Adrenal gland (tissue), 5 donors: ENCODE results near the gene BSND.

Experiments used
- POLR2A ChIP-seq, 2 donors: fragments of 450-650 bp; IDR thresholded peaks; one replicate each; pipeline ENCODE4 v1.6.1; 2017; ENCODE audit warnings: antibody characterized with exemption in 2 of 2, mild to moderate bottlenecking in 2 of 2, moderate library complexity in 1 of 2
- TF ChIP-seq, protein P1 (sequence below), 6 experiments: fragments of 450-650 bp in 4 of 6; fragments of 200-600 bp in 2 of 6; sonication (generic) in 1 of 6; IDR thresholded peaks; 1 replicate in 5 of 6; 2 replicates in 1 of 6; pipeline versions ENCODE4 v1.5.1 to v1.8.0; 2016 to 2021; ENCODE audit warnings: antibody characterized with exemption in 6 of 6, mild to moderate bottlenecking in 2 of 6, moderate library complexity in 1 of 6
- donor health status: DM: no; HTN: no; CAD: no.

DNA sequence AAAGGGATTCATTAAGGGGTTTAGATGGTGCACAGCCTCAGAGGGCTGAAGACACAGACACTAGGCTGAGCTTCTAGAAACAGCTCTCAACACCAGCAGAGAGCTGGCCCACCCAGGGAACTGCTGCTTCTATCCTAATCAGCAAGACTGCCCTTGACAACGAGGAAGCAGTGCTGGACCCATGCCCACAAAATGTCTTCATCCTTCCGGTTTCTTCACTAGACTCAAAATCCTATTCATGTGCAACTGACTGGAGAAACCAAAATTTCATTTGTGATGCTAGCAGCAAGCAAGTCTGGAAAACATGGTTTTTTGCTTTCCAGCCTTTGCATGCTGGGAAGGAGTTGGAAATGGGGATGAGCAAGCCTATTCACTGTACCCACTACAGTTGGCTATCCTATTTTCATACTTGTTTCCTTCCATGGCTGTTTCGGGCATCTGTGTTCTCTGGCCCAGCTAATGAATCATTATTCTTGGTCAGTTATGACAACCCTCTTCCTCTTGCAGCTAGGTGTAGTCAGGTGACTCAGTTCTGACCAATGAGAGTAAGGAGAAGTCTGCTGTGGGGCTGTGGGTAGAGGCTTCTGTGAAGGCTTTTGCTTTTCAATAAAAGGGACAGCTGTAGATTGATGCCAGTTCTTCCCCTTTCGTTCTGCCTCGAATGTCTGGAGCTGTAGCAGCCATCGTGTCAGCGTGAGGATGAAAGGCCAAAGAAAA, 33.0 kb upstream of the BSND start:
- TF ChIP-seq, protein P1, sequence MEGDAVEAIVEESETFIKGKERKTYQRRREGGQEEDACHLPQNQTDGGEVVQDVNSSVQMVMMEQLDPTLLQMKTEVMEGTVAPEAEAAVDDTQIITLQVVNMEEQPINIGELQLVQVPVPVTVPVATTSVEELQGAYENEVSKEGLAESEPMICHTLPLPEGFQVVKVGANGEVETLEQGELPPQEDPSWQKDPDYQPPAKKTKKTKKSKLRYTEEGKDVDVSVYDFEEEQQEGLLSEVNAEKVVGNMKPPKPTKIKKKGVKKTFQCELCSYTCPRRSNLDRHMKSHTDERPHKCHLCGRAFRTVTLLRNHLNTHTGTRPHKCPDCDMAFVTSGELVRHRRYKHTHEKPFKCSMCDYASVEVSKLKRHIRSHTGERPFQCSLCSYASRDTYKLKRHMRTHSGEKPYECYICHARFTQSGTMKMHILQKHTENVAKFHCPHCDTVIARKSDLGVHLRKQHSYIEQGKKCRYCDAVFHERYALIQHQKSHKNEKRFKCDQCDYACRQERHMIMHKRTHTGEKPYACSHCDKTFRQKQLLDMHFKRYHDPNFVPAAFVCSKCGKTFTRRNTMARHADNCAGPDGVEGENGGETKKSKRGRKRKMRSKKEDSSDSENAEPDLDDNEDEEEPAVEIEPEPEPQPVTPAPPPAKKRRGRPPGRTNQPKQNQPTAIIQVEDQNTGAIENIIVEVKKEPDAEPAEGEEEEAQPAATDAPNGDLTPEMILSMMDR (IDR thresholded peaks at IDR 0.05) = no peak
- TF ChIP-seq POLR2A (IDR thresholded peaks at IDR 0.05) = no peak
